HG02885 (cell line): ENCODE data around the gene CAMK2A.
A peak's percentile ranks its signal among the peaks of the same experiment; 100 is the strongest.

Experiments used
- ATAC-seq: cut with Tn5 transposase; IDR thresholded peaks from one replicate; pipeline ENCODE4 v1.9.1; 2021; ENCODE audit warnings: mild to moderate bottlenecking; ENCODE audit not compliant: unreplicated experiment, poor library complexity

The CAMK2A gene

GRCh38 chr5:150219142-150219541, 70.4 kb downstream of the CAMK2A start:
- ATAC-seq = no peak

- ATAC-seq = no peak
These were observed 70.9 kb downstream of the CAMK2A start for GRCh38 chr5:150218693-150219035.

- peak; percentile 87 for ATAC-seq
These were observed 71.5 kb downstream of the CAMK2A start for GRCh38 chr5:150217873-150218692.

- no peak for ATAC-seq
These were observed 72.5 kb downstream of the CAMK2A start for GRCh38 chr5:150217038-150217437.

- no peak for ATAC-seq
These were observed 73.3 kb downstream of the CAMK2A start for GRCh38 chr5:150215979-150216944.

- no peak for ATAC-seq
These were observed 75.3 kb downstream of the CAMK2A start for GRCh38 chr5:150214289-150214688.

- ATAC-seq = no peak
These were observed 76.0 kb downstream of the CAMK2A start for GRCh38 chr5:150213530-150213929.

- ATAC-seq = no peak
These were observed 78.2 kb downstream of the CAMK2A start for GRCh38 chr5:150211156-150212030.

GRCh38 chr5:150210644-150211043, 78.9 kb downstream of the CAMK2A start:
- no peak for ATAC-seq

GRCh38 chr5:150209099-150209635, 80.4 kb downstream of the CAMK2A start:
- no peak for ATAC-seq

GRCh38 chr5:150208187-150209098, 81.1 kb downstream of the CAMK2A start:
- ATAC-seq = no peak

- no peak for ATAC-seq
These were observed 82.8 kb downstream of the CAMK2A start for GRCh38 chr5:150206779-150207115.

- ATAC-seq = no peak
These were observed 83.3 kb downstream of the CAMK2A start for GRCh38 chr5:150206098-150206778.

- no peak for ATAC-seq
These were observed 85.0 kb downstream of the CAMK2A start for GRCh38 chr5:150204590-150204960.

- no peak for ATAC-seq
These were observed 85.6 kb downstream of the CAMK2A start for GRCh38 chr5:150203832-150204589.

- no peak for ATAC-seq
These were observed 87.1 kb downstream of the CAMK2A start for GRCh38 chr5:150202501-150202900.

GRCh38 chr5:150197476-150197875, 92.1 kb downstream of the CAMK2A start:
- ATAC-seq = no peak

- ATAC-seq = no peak
These were observed 92.6 kb downstream of the CAMK2A start for GRCh38 chr5:150196986-150197385.
